Skeletal muscle satellite cell (primary cell): ENCODE results near the gene FAM120C.

Source experiments
- H3K27me3 ChIP-seq: 2 replicates; pipeline ENCODE4 v1.7.0; 2013; ENCODE audit warnings: low read length; ENCODE audit not compliant: control insufficient read depth, insufficient read depth
- H3K36me3 ChIP-seq: 2 replicates; pipeline ENCODE4 v1.7.0; 2013; ENCODE audit warnings: mild to moderate bottlenecking, control low read depth, low read length; ENCODE audit not compliant: insufficient read depth
- H3K4me1 ChIP-seq: 2 replicates; pipeline ENCODE4 v1.7.0; 2013; ENCODE audit warnings: low read length; ENCODE audit not compliant: control insufficient read depth, insufficient read depth
- H3K4me2 ChIP-seq: 2 replicates; pipeline ENCODE4 v1.7.0; 2013; ENCODE audit warnings: mild to moderate bottlenecking, low read length
- H3K4me3 ChIP-seq: 2 replicates; pipeline ENCODE4 v1.7.0; 2013; ENCODE audit warnings: low read length
- H3K9ac ChIP-seq: 2 replicates; pipeline ENCODE4 v1.7.0; 2013; ENCODE audit warnings: mild to moderate bottlenecking, low read depth, low read length, moderate library complexity
- H3K9me3 ChIP-seq: replicated peaks from 2 replicates; pipeline ENCODE4 v1.7.0; 2013; ENCODE audit warnings: mild to moderate bottlenecking, control low read depth, low read length

FAM120C gene

DNA sequence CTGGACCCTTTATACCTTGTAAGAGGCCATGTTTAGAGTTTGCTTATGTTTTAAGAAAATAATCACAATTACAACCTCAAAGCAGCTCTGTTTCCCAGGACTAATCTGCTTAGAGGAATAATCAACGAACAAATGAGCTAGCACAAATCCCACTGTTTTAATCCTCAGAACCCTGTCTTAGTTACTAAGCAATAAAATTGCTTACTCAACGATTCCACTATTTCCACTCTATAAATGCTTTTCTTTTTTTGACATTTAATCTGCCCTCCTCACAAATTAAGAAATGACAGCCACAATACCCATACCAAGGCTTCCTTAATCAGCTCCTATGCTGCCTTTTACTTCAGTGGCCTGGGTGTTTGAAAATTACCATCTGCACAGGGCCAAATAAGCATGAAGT lies 48.8 kb downstream of the FAM120C start:
- H3K4me1 ChIP-seq: no peaks in the 10 kb centered on the region
- no peaks in the 10 kb centered on the region for H3K27me3 ChIP-seq
- H3K4me3 ChIP-seq: no peak overlapping the region
- H3K9ac ChIP-seq: no peak overlapping the region
- H3K4me2 ChIP-seq: no peak overlapping the region
- H3K36me3 ChIP-seq: no peaks in the 10 kb centered on the region
- no peaks in the 10 kb centered on the region for H3K9me3 ChIP-seq

DNA sequence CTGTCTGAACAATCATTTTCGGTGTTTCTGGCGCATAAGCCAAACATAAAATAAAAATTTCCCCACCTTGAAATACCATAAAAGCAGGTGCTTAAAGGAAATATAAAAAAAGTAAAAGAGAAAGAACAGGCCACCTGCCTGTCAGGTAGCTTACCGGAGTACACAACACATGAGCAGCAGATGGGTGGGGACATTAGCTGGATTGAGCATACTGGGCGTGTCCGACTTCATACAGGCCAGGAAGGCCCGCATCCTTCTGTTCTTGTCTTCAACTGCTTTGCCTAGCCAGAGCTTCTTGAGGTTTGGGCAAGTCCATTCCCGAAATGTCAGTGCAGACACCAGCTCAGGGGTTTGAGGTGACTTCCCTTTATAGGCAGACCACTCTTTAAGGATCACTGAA lies 66.7 kb downstream of the FAM120C start:
- Histone ChIP-seq H3K9ac (no peak overlapping the region), H3K4me2 (no peak overlapping the region), H3K9me3 (no peaks in the 10 kb centered on the region), H3K4me1 (no peaks in the 10 kb centered on the region), H3K27me3 (no peaks in the 10 kb centered on the region), H3K36me3 (no peaks in the 10 kb centered on the region), H3K4me3 (no peak overlapping the region)

- peaks cover 8% of the 10 kb centered on the region for H3K4me1 ChIP-seq
- no peak overlapping the region for H3K4me3 ChIP-seq
- H3K9me3 ChIP-seq: no peaks in the 10 kb centered on the region
These were observed 89.5 kb downstream of the FAM120C start for GRCh38 chrX:54093571-54093970.

GRCh38 chrX:54093159-54093558 lies 89.9 kb downstream of the FAM120C start:
- Histone ChIP-seq H3K4me1 (peaks cover 8% of the 10 kb centered on the region), H3K4me2 (peak overlapping the region; percentile 8), H3K9ac (no peak overlapping the region), H3K27me3 (no peaks in the 10 kb centered on the region), H3K4me3 (no peak overlapping the region), H3K36me3 (no peaks in the 10 kb centered on the region), H3K9me3 (no peaks in the 10 kb centered on the region)

More at GRCh38 chrX:54093571-54093970, 89.5 kb downstream of the FAM120C start:
- Histone ChIP-seq H3K36me3 (no peaks in the 10 kb centered on the region), H3K9ac (no peak overlapping the region), H3K4me2 (peak overlapping the region; percentile 8), H3K27me3 (no peaks in the 10 kb centered on the region)

- Histone ChIP-seq H3K9me3 (peaks cover under 1% of the 10 kb centered on the region), H3K4me3 (no peak overlapping the region), H3K27me3 (no peaks in the 10 kb centered on the region), H3K4me2 (no peak overlapping the region), H3K9ac (no peak overlapping the region), H3K4me1 (peaks cover 8% of the 10 kb centered on the region), H3K36me3 (no peaks in the 10 kb centered on the region)
These were observed 92.2 kb downstream of the FAM120C start for GRCh38 chrX:54090880-54091279.

DNA sequence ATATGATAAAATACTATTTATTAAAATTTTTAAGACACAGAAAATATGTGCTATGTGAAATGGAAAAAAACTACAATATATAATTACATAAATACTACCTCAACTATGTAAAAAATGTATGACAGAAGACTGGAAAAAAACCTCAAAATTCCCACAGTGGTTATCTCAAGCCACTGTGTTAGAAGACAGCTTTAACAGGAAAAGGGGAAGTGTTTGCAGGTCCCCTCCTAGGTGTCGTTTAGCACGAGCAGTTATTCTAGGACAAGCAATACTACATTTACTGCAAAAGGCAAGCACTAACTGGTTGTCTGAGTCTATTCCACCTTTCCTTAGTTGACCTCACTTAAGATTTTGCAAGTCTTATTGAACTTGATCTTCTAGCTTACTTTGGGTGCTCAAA lies 93.9 kb downstream of the FAM120C start:
- Histone ChIP-seq H3K4me3 (no peak overlapping the region), H3K4me2 (no peak overlapping the region), H3K4me1 (peaks cover 8% of the 10 kb centered on the region), H3K9ac (no peak overlapping the region), H3K9me3 (peaks cover 4% of the 10 kb centered on the region), H3K36me3 (peaks cover 4% of the 10 kb centered on the region), H3K27me3 (no peaks in the 10 kb centered on the region)

GRCh38 chrX:54087661-54088060 lies 95.4 kb downstream of the FAM120C start:
- Histone ChIP-seq H3K27me3 (no peaks in the 10 kb centered on the region), H3K9me3 (peaks cover 4% of the 10 kb centered on the region), H3K4me1 (no peaks in the 10 kb centered on the region), H3K4me3 (no peak overlapping the region), H3K36me3 (peaks cover 4% of the 10 kb centered on the region), H3K4me2 (no peak overlapping the region), H3K9ac (no peak overlapping the region)

GRCh38 chrX:54085666-54086065 lies 97.4 kb downstream of the FAM120C start:
- H3K4me2 ChIP-seq: no peak overlapping the region
- peaks cover 4% of the 10 kb centered on the region for H3K9me3 ChIP-seq
- H3K36me3 ChIP-seq: peaks cover 4% of the 10 kb centered on the region
- no peaks in the 10 kb centered on the region for H3K4me1 ChIP-seq
- no peak overlapping the region for H3K9ac ChIP-seq
- no peaks in the 10 kb centered on the region for H3K27me3 ChIP-seq
- no peak overlapping the region for H3K4me3 ChIP-seq

GRCh38 chrX:54076903-54077302 lies 106.2 kb downstream of the FAM120C start:
- H3K4me2 ChIP-seq: no peak overlapping the region
- H3K4me3 ChIP-seq: no peak overlapping the region
- no peaks in the 10 kb centered on the region for H3K4me1 ChIP-seq
- no peaks in the 10 kb centered on the region for H3K27me3 ChIP-seq
- H3K9ac ChIP-seq: no peak overlapping the region
- no peaks in the 10 kb centered on the region for H3K9me3 ChIP-seq
- H3K36me3 ChIP-seq: peaks cover 4% of the 10 kb centered on the region

GRCh38 chrX:54074826-54075225 lies 108.2 kb downstream of the FAM120C start:
- no peaks in the 10 kb centered on the region for H3K4me1 ChIP-seq
- H3K27me3 ChIP-seq: no peaks in the 10 kb centered on the region
- no peak overlapping the region for H3K4me2 ChIP-seq
- no peak overlapping the region for H3K4me3 ChIP-seq
- no peak overlapping the region for H3K9ac ChIP-seq
- no peaks in the 10 kb centered on the region for H3K9me3 ChIP-seq
- H3K36me3 ChIP-seq: peaks cover 4% of the 10 kb centered on the region

DNA sequence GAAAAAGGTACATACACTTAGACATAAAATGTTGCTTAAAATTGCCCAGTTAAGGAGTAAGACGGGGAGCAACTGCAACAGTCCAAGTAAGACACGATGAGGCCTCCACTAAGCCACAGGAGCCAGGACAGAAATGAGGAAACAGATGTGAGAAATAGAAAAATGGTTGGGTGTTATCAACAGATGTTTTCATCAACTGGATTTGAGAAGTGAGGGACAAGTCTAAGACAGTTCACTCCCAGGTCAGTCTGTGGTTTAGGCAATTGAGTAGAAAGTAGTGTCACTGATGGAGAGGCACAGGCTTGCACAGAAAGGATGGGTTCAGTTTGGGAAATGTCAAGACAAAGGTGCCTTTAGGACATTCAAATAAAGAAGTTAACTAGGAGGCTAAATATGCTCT lies 115.3 kb downstream of the FAM120C start:
- Histone ChIP-seq H3K4me1 (peaks cover 3% of the 10 kb centered on the region), H3K9ac (no peak overlapping the region), H3K9me3 (no peaks in the 10 kb centered on the region), H3K4me3 (no peak overlapping the region), H3K27me3 (no peaks in the 10 kb centered on the region), H3K36me3 (peaks cover 3% of the 10 kb centered on the region), H3K4me2 (no peak overlapping the region)

- no peaks in the 10 kb centered on the region for H3K36me3 ChIP-seq
- H3K4me2 ChIP-seq: no peak overlapping the region
- peaks cover 3% of the 10 kb centered on the region for H3K4me1 ChIP-seq
- no peaks in the 10 kb centered on the region for H3K27me3 ChIP-seq
- no peak overlapping the region for H3K9ac ChIP-seq
- no peak overlapping the region for H3K4me3 ChIP-seq
- no peaks in the 10 kb centered on the region for H3K9me3 ChIP-seq
These were observed 116.2 kb downstream of the FAM120C start for GRCh38 chrX:54066841-54067240.
